Stimulated activated memory B cell treated with anti-CD40 and anti-IgM and Interleukin-4, amounts not matched to agents 10 μg/mL and 1 μg/mL and 100 μg/mL, for 72 hours (primary cell): ENCODE data around the gene CHAT.

Experiments used
- ATAC-seq: fragments of 150-1000 bp; cut with Tn5 transposase; 2 replicates; pipeline ENCODE4 v1.10.0; 2021
- H3K27ac Mint-ChIP-seq: one replicate; pipeline ENCODE4 v1.8.0; 2022; ENCODE audit warnings: mild to moderate bottlenecking, mixed read lengths
- H3K27me3 Mint-ChIP-seq: one replicate; pipeline ENCODE4 v1.8.0; 2022; ENCODE audit warnings: mixed read lengths
- H3K36me3 Mint-ChIP-seq: one replicate; pipeline ENCODE4 v1.8.0; 2022; ENCODE audit warnings: mixed read lengths
- H3K4me1 Mint-ChIP-seq: one replicate; pipeline ENCODE4 v1.8.0; 2022; ENCODE audit warnings: mixed read lengths
- H3K4me3 Mint-ChIP-seq: one replicate; pipeline ENCODE4 v1.8.0; 2022; ENCODE audit warnings: mild to moderate bottlenecking, moderate library complexity, mixed read lengths
- H3K9me3 Mint-ChIP-seq: one replicate; pipeline ENCODE4 v1.8.0; 2022; ENCODE audit warnings: mixed read lengths

The CHAT gene

DNA sequence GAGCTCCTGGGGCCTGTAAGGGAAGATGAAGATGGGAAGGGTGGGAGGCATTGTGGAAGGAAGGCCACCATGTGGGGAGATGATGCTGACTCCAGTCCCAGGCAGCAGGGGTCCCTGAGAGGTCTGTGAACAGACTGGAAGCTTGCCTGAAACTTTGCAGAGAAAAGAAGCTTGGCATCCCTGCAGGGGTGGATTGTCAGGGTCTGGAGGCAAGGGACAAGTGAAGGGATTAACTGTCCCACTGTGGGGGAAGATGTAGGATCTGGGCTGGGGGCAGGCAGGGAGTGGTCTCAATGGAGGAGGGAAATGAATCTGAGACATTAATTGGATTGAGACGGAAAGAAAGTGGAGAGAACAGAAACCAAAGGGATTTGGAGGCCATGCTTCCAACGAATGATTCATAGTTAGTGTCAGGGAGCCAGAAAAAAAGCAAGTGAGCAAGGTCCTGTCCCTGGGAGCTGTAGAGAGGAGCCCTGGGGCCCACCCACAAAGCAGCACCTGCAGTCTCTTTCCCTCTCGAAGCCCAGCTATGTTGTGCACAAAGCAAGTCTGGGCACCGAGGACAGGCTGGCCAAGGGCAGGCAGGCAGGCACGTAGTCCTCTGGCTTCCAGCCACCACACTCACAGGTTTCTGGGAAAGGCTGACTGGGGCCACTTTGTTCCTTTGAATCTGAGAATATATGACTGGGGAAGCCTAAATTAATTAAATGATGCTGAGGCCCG lies 8.5 kb upstream of the CHAT start:
- peaks cover 16% of the 10 kb centered on the region for H3K4me1 Mint-ChIP-seq
- no peak overlapping the region for H3K4me3 Mint-ChIP-seq
- ATAC-seq = no peak
- no peak overlapping the region for H3K27ac Mint-ChIP-seq
- no peaks in the 10 kb centered on the region for H3K36me3 Mint-ChIP-seq
- H3K9me3 Mint-ChIP-seq = peaks cover 3% of the 10 kb centered on the region
- peaks cover 94% of the 10 kb centered on the region for H3K27me3 Mint-ChIP-seq

DNA sequence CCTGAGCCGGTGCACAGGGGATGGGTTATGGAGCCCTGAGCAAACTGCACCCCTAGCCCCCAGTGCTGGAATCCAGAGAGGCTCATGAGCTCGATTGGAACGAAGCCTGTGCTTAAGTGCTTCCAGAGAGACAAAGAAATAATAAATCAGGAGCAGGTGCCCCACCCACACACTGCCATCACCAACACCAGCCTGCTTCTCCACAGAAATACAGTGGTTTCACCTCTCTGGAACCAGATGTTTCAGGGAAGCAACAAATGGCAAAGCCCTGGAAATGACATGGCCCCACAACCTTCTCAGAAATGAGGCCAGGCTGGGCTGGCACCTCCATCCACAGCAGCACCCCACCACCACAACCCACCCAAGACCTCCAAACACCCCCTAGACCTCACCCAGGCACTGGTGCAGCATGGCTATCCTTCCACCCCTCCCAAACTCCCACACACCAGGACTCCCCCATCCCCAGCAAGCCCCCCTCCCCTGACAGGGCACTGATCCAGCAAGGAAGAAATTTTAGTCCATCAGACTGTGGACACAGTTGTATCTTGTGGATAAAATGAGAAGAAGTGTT lies 7.8 kb upstream of the CHAT start:
- no peak for ATAC-seq
- Mint-ChIP-seq H3K27ac (no peak overlapping the region), H3K36me3 (no peaks in the 10 kb centered on the region), H3K4me1 (peaks cover 16% of the 10 kb centered on the region), H3K4me3 (no peak overlapping the region), H3K9me3 (peaks cover 3% of the 10 kb centered on the region), H3K27me3 (peaks cover 90% of the 10 kb centered on the region)

DNA sequence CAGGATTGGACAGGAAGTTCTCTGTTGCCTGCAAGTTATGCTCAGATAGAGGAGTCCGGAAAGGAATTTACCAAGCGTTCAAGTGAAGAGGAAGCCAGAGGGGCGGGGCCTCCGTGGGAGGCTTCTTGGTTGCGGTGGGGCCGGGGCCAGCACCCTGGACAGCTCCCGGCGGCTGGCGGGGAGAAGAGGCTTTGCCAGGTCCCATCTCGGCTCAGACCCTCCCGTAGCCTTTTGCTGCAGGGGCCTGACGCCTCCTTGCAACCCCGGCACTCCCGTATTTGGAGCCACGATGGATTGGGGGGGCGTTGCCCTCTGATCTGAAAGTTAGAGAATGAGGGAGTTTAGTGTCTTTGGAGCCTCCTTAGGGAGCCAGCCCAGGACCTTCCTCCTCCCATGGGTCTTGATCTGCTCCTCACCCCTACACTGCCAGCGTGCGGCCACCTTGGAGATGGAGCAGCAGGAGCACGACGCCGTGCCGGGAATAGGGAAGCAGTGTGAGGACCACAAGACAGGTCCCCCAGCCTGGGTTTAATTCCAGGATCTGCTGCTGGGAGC lies 6.8 kb upstream of the CHAT start:
- peak; percentile 61 for ATAC-seq
- peaks cover 6% of the 10 kb centered on the region for H3K36me3 Mint-ChIP-seq
- H3K9me3 Mint-ChIP-seq = peaks cover 10% of the 10 kb centered on the region
- H3K4me3 Mint-ChIP-seq = no peak overlapping the region
- H3K27ac Mint-ChIP-seq = no peak overlapping the region
- H3K27me3 Mint-ChIP-seq = peaks cover 90% of the 10 kb centered on the region
- H3K4me1 Mint-ChIP-seq = peaks cover 16% of the 10 kb centered on the region

DNA sequence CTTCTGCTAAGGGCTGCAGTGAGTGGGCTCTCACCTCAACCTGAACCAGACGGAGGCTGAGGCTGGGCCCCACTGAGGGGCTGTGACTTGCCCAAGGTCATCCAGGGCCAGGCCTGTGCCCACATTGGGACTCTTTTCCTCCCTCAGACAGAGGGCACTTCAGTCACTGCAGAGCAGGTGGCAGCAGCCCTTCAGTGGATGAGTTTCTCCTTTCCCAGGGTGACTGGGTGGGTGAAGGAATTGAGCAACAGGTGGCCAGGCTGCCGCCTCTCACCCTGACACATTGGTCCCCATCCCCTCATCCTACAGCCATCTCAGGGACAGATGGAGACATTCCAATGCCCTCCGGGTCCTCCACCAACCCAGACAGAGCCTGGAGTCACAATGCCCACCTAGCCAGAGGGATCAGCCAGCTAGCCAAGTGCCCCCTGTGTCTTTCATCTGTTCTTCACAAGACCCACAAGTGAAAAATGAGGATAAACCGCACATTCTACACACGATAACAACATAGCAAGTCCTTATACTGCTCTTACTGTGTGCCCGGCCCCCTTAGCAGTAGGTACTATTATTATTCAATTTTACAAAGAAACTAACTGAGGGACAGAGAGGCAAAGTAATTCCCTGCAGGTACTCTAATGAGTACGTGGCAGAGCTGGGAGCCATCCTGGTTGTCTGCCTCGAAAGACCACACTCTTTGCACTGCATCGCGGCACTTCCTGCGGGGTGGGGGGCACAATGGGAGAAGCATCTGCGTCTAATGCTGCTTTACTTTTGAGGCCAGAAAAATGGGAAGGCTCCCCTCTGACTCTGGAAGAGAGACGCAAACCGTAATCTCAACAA lies 5.5 kb upstream of the CHAT start:
- Mint-ChIP-seq H3K27ac (no peak overlapping the region), H3K27me3 (peaks cover 90% of the 10 kb centered on the region), H3K9me3 (peaks cover 13% of the 10 kb centered on the region), H3K4me3 (no peak overlapping the region), H3K36me3 (peaks cover 7% of the 10 kb centered on the region), H3K4me1 (peaks cover 19% of the 10 kb centered on the region)
- no peak for ATAC-seq

DNA sequence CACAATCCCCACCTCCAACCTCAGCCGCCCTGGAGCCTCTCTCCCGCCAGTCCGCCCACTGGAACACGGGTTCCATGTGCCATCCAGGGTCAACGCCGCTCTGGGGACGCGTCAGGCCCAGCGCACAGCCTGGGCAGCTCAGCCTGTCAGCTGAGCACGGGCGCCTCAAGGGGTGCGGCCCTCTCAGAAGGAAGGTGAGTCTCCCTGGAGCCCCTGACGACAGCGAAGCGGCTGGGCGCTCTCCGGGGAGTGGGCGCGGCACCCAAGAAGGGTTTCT lies 4.9 kb upstream of the CHAT start:
- Mint-ChIP-seq H3K27ac (no peak overlapping the region), H3K4me3 (no peak overlapping the region), H3K36me3 (peaks cover 7% of the 10 kb centered on the region), H3K27me3 (peaks cover 90% of the 10 kb centered on the region), H3K9me3 (peaks cover 13% of the 10 kb centered on the region), H3K4me1 (peaks cover 24% of the 10 kb centered on the region)
- no peak for ATAC-seq

DNA sequence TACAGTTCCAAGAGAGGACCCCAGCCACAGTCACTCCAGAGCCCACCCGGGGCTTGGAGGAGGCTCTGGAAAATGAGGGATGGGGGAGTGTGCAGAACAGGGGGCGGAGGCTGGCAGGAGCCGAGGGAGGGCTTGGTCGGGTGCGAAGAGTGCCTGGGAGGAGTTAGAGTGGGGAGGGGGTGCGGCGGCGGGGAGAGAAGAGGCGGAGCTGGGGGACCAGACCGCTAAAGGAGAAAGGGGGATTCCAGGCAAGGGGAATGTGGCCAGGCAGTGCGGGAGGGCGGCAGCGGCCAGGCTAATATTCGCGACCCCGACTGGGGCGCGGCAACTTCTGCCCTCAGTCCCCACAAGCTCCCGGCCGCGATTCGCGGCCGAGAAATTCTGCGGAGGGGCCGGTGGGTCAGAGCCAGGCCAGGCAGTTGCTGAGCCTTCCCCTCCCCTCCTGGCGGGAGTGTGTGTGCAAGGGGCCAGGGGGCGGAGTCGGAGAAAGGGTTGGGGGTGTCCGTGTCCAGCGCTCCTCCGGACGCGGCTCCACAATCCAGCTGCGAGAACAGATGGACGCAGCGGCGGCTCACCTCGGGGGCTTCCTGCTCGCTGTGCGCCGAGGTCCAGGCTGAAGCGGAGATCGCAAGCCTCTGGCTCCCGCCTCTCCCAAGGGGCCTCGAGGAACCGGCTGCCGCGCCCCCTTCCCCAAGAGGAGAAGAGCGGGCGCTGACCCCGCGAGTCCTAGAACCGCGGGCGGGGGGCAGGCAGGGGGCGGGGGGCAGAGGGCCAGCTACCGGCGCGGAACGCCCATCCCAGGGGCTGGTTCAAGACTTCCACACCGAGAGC lies 4.3 kb upstream of the CHAT start:
- peaks cover 7% of the 10 kb centered on the region for H3K36me3 Mint-ChIP-seq
- H3K4me3 Mint-ChIP-seq = no peak overlapping the region
- peaks cover 13% of the 10 kb centered on the region for H3K9me3 Mint-ChIP-seq
- peaks cover 28% of the 10 kb centered on the region for H3K4me1 Mint-ChIP-seq
- peaks cover 90% of the 10 kb centered on the region for H3K27me3 Mint-ChIP-seq
- H3K27ac Mint-ChIP-seq = no peak overlapping the region
- ATAC-seq = no peak

DNA sequence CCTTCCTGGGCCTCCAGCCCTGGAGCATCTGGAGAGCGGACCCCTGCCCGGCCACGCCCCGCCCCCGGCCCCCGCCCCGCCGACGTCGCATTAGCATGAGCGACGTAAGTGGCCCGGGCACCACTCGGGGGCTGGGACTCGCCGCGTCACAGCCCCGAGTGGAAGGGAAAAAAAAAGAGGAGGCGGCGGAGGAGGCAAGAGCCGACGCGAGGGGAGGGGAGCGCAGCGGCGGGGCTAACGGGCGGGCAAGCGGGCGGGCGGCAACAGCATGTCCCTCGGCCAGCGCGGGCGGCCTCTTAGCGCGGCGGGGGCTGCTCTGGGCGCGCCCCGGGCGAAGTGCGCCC lies 3.8 kb upstream of the CHAT start, which contains the start of gene SLC18A3:
Gene SLC18A3, plus strand, starts transcription at position 197 of the 344 bp plus-strand sequence. CDS start 431 bp downstream, outside the sequence.
- Mint-ChIP-seq H3K9me3 (peaks cover 10% of the 10 kb centered on the region), H3K4me1 (peaks cover 32% of the 10 kb centered on the region), H3K36me3 (peaks cover 7% of the 10 kb centered on the region), H3K27ac (no peak within 1 kb of the TSS), H3K27me3 (peaks cover 90% of the 10 kb centered on the region), H3K4me3 (no peak within 1 kb of the TSS)
- no peak for ATAC-seq

DNA sequence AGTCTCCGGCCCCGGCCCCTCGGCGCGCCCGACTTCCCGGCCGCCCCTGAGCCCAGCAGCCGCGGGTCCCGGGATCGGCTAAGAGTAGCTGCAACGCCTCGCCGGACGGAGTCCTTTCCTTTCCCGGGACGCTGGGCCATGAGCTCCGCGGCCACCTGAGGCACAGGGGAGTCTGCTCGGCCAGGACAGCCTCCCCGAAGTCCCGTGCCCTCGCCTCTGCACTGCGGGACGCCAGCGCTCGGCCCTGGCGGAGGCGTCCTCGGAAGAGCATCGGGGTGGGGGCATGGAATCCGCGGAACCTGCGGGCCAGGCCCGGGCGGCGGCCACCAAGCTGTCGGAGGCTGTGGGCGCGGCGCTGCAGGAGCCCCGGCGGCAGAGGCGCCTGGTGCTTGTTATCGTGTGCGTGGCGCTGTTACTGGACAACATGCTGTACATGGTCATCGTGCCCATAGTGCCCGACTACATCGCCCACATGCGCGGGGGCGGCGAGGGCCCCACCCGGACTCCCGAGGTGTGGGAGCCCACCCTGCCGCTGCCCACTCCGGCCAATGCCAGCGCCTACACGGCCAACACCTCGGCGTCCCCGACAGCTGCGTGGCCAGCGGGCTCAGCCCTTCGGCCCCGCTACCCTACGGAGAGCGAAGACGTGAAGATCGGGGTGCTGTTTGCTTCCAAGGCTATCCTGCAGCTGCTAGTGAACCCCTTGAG lies 3.2 kb upstream of the CHAT start:
- Mint-ChIP-seq H3K9me3 (peaks cover 10% of the 10 kb centered on the region), H3K4me3 (no peak overlapping the region), H3K27me3 (peaks cover 90% of the 10 kb centered on the region), H3K36me3 (peaks cover 7% of the 10 kb centered on the region), H3K4me1 (peaks cover 32% of the 10 kb centered on the region), H3K27ac (no peak overlapping the region)
- ATAC-seq = no peak

DNA sequence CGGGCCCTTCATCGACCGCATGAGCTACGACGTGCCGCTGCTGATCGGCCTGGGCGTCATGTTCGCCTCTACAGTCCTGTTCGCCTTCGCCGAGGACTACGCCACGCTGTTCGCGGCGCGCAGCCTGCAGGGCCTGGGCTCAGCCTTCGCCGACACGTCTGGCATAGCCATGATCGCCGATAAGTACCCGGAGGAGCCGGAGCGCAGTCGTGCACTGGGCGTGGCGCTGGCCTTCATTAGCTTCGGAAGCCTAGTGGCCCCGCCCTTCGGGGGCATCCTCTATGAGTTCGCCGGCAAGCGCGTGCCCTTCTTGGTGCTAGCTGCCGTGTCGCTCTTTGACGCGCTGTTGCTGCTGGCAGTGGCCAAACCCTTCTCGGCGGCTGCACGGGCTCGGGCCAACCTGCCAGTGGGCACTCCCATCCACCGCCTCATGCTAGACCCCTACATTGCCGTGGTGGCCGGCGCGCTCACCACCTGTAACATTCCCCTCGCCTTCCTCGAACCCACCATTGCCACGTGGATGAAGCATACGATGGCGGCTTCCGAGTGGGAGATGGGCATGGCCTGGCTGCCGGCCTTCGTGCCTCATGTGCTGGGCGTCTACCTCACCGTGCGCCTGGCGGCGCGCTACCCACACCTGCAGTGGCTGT lies 2.5 kb upstream of the CHAT start:
- Mint-ChIP-seq H3K36me3 (peaks cover 7% of the 10 kb centered on the region), H3K27ac (peak overlapping the region; percentile 9), H3K9me3 (peaks cover 10% of the 10 kb centered on the region), H3K4me3 (no peak overlapping the region), H3K4me1 (peaks cover 32% of the 10 kb centered on the region), H3K27me3 (peaks cover 90% of the 10 kb centered on the region)
- no peak for ATAC-seq

DNA sequence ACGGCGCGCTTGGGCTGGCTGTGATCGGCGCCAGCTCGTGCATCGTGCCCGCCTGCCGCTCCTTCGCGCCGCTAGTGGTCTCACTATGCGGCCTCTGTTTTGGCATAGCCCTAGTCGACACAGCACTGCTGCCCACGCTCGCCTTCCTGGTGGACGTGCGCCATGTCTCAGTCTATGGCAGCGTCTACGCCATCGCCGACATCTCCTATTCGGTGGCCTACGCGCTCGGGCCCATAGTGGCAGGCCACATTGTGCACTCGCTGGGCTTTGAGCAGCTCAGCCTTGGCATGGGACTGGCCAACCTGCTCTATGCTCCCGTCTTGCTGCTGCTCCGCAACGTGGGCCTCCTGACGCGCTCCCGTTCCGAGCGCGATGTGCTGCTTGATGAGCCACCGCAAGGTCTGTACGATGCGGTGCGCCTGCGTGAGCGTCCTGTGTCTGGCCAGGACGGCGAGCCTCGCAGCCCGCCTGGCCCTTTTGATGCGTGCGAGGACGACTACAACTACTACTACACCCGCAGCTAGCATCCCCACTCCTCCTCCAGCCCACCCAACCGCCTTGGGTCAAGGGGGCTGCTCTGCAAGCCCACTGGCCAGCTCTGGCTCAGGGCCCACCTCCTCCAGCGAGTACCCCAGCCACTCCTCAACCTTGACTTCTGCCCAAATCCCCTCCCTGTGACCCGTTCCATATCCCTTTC lies 1.9 kb upstream of the CHAT start:
- Mint-ChIP-seq H3K36me3 (peaks cover 7% of the 10 kb centered on the region), H3K4me1 (peaks cover 27% of the 10 kb centered on the region), H3K9me3 (peaks cover 10% of the 10 kb centered on the region), H3K27ac (peak overlapping the region; percentile 9), H3K27me3 (peaks cover 90% of the 10 kb centered on the region), H3K4me3 (no peak overlapping the region)
- ATAC-seq = no peak

DNA sequence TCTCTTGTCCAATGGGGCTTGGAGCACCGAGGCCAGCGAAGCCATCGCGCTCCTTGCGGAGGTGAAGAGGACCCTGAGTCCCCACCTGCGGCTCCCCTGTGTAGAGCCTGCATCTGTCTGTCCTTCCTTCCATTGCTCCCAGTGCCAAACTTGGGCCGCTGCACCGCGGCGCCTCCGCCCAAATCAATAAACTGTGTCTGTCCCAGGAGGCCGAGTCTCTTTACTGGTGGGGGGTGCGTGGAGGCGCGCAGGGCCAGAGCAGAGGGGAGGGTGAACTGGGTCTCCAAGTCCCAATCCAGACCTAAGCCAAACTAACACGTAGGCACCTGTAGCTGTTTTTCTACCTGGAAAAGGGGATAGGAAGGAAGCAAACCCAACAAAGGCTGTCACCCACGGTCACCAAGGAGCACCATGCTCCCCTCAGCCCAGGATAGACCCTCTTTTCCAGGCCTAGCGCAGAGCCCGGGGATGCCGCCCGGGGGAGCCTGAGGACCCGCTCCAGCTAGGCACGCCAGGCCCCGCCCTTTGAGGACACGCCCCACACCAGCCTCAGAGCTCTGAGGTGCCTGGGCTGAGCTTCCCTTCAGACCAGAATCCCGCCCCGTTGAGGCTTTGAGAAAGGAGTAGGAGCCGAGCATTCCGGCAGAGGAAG lies 1.2 kb upstream of the CHAT start:
- peaks cover 90% of the 10 kb centered on the region for H3K27me3 Mint-ChIP-seq
- H3K27ac Mint-ChIP-seq = no peak overlapping the region
- H3K9me3 Mint-ChIP-seq = peaks cover 10% of the 10 kb centered on the region
- peaks cover 23% of the 10 kb centered on the region for H3K4me1 Mint-ChIP-seq
- no peak for ATAC-seq
- no peak overlapping the region for H3K4me3 Mint-ChIP-seq
- peaks cover 7% of the 10 kb centered on the region for H3K36me3 Mint-ChIP-seq

DNA sequence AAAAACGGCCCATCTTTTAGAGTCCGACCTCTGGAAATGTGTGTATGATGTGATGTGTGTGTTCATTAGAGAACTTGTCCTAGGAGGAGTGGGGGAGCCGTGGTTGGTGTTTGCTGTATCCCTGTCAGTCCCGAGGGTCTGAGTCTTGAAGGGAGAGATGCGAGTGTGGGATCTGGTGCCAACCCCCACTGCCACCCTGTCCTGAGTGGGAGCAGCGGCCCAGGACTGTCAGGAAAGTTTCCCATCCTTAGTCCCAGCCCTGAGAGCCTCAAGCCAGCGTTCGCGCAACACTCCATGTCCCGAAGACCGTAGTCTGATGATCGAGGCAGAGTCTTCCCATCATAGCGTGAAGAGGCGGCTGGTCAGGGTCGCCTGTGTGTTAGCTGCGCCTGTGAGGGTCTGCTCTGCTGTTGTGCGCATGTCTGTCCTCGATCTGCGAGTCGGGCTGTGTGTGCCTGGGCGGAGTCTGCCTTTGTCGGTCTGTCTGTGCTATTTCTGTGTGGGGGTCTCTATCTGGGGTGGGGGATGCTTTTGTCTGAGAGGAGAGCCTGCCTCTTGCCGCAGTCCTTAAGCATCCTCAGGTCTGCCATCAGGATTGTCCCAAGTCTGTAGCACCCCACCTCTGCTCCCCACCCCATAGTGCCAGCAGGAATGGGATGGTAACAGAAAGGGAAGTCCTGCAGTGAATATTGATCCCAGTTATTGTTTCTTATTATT lies 514 bp upstream of the CHAT start:
- no peak overlapping the region for H3K27ac Mint-ChIP-seq
- H3K4me3 Mint-ChIP-seq = no peak overlapping the region
- no peak for ATAC-seq
- peaks cover 23% of the 10 kb centered on the region for H3K4me1 Mint-ChIP-seq
- peaks cover 90% of the 10 kb centered on the region for H3K27me3 Mint-ChIP-seq
- H3K9me3 Mint-ChIP-seq = peaks cover 10% of the 10 kb centered on the region
- peaks cover 7% of the 10 kb centered on the region for H3K36me3 Mint-ChIP-seq
